BLaER1 (cell line): ENCODE results near the gene RIN2.
"Not testable (repeated sequence)": the region's sequence is repeated elsewhere in the genome, so short reads cannot be mapped to it uniquely, and the experiment has no call there.

Experiments used
- H3K27ac ChIP-seq: shearing (Covaris generic); formaldehyde crosslinking; 2 replicates; pipeline ENCODE4 v1.8.1; 2022
- H3K27me3 ChIP-seq: shearing (Covaris generic); formaldehyde crosslinking; 2 replicates; pipeline ENCODE4 v1.8.1; 2022
- H3K36me3 ChIP-seq: shearing (Covaris generic); formaldehyde crosslinking; 2 replicates; pipeline ENCODE4 v1.8.1; 2022
- H3K4me1 ChIP-seq: shearing (Covaris generic); formaldehyde crosslinking; 2 replicates; pipeline ENCODE4 v1.8.1; 2022
- H3K4me2 ChIP-seq: shearing (Covaris generic); formaldehyde crosslinking; 2 replicates; pipeline ENCODE4 v1.8.1; 2022
- H3K4me3 ChIP-seq: shearing (Covaris generic); formaldehyde crosslinking; 2 replicates; pipeline ENCODE4 v1.8.1; 2022
- H3K9ac ChIP-seq: shearing (Covaris generic); formaldehyde crosslinking; 2 replicates; pipeline ENCODE4 v1.8.1; 2022
- H3K9me3 ChIP-seq: shearing (Covaris generic); formaldehyde crosslinking; 2 replicates; pipeline ENCODE4 v1.8.1; 2022
- H4K20me1 ChIP-seq: shearing (Covaris generic); formaldehyde crosslinking; 2 replicates; pipeline ENCODE4 v1.8.1; 2022
- Cebpa-rat ChIP-seq: shearing (Covaris generic); IDR thresholded peaks from 2 replicates; pipeline ENCODE4 v1.8.1; 2022

Gene RIN2

GRCh38 chr20:19789446-19789845 lies 31.4 kb downstream of the RIN2 start:
- Histone ChIP-seq H3K4me3 (no peak overlapping the region), H3K4me2 (no peak overlapping the region), H3K9ac (no peak overlapping the region), H3K36me3 (no peaks in the 10 kb centered on the region), H4K20me1 (no peaks in the 10 kb centered on the region), H3K4me1 (peaks cover 22% of the 10 kb centered on the region), H3K9me3 (peaks cover 14% of the 10 kb centered on the region), H3K27me3 (no peaks in the 10 kb centered on the region), H3K27ac (no peak overlapping the region)
- TF ChIP-seq Cebpa-rat: no peak

- Histone ChIP-seq H3K9me3 (peaks cover 14% of the 10 kb centered on the region), H3K4me3 (no peak overlapping the region), H3K27ac (no peak overlapping the region), H4K20me1 (no peaks in the 10 kb centered on the region), H3K4me2 (no peak overlapping the region), H3K36me3 (no peaks in the 10 kb centered on the region), H3K4me1 (no peaks in the 10 kb centered on the region), H3K9ac (no peak overlapping the region), H3K27me3 (no peaks in the 10 kb centered on the region)
- TF ChIP-seq Cebpa-rat: no peak
Measured at GRCh38 chr20:19791887-19792286, 33.8 kb downstream of the RIN2 start.

GRCh38 chr20:19793716-19794115 lies 35.7 kb downstream of the RIN2 start:
- Histone ChIP-seq H3K27ac (no peak overlapping the region), H3K27me3 (no peaks in the 10 kb centered on the region), H3K4me3 (no peak overlapping the region), H3K4me1 (no peaks in the 10 kb centered on the region), H3K36me3 (no peaks in the 10 kb centered on the region), H3K4me2 (no peak overlapping the region), H4K20me1 (no peaks in the 10 kb centered on the region), H3K9me3 (peaks cover 3% of the 10 kb centered on the region; the same call in 1 of the 2 replicates), H3K9ac (no peak overlapping the region)
- no peak for TF ChIP-seq Cebpa-rat

- Histone ChIP-seq H3K4me3 (no peak overlapping the region), H3K36me3 (peaks cover 4% of the 10 kb centered on the region), H3K27me3 (no peaks in the 10 kb centered on the region), H3K9me3 (no peaks in the 10 kb centered on the region), H3K9ac (no peak overlapping the region), H3K4me2 (no peak overlapping the region), H4K20me1 (no peaks in the 10 kb centered on the region), H3K4me1 (no peaks in the 10 kb centered on the region), H3K27ac (no peak overlapping the region)
- no peak for TF ChIP-seq Cebpa-rat
Measured at GRCh38 chr20:19794941-19795340, 36.9 kb downstream of the RIN2 start.

GRCh38 chr20:19799325-19799724 lies 41.3 kb downstream of the RIN2 start:
- Histone ChIP-seq H3K4me2 (no peak overlapping the region), H3K9me3 (no peaks in the 10 kb centered on the region), H3K9ac (no peak overlapping the region), H4K20me1 (no peaks in the 10 kb centered on the region), H3K4me1 (no peaks in the 10 kb centered on the region), H3K4me3 (no peak overlapping the region), H3K36me3 (peaks cover 27% of the 10 kb centered on the region), H3K27ac (no peak overlapping the region), H3K27me3 (no peaks in the 10 kb centered on the region)
- TF ChIP-seq Cebpa-rat: no peak

- TF ChIP-seq Cebpa-rat: no peak
- peaks cover 4% of the 10 kb centered on the region; the same call in 1 of the 2 replicates for H3K9me3 ChIP-seq
- no peak overlapping the region for H3K4me3 ChIP-seq
- H3K27ac ChIP-seq: no peak overlapping the region
- no peak overlapping the region for H3K4me2 ChIP-seq
- peaks cover 9% of the 10 kb centered on the region for H3K4me1 ChIP-seq
- peaks cover 35% of the 10 kb centered on the region for H3K36me3 ChIP-seq
- H3K27me3 ChIP-seq: no peaks in the 10 kb centered on the region
- H3K9ac ChIP-seq: no peak overlapping the region
- no peaks in the 10 kb centered on the region for H4K20me1 ChIP-seq
Measured at GRCh38 chr20:19802099-19802491, 44.0 kb downstream of the RIN2 start.

GRCh38 chr20:19802492-19803158 lies 44.6 kb downstream of the RIN2 start:
- no peak for TF ChIP-seq Cebpa-rat
- H3K27me3 ChIP-seq: no peaks in the 10 kb centered on the region
- H3K9ac ChIP-seq: no peak overlapping the region
- no peak overlapping the region for H3K4me3 ChIP-seq
- no peak overlapping the region for H3K27ac ChIP-seq
- H3K4me1 ChIP-seq: peaks cover 14% of the 10 kb centered on the region
- peaks cover 35% of the 10 kb centered on the region for H3K36me3 ChIP-seq
- no peak overlapping the region for H3K4me2 ChIP-seq
- H4K20me1 ChIP-seq: no peaks in the 10 kb centered on the region
- H3K9me3 ChIP-seq: peaks cover 4% of the 10 kb centered on the region; the same call in 1 of the 2 replicates

- H4K20me1 ChIP-seq, H3K4me3 ChIP-seq, H3K9me3 ChIP-seq, H3K9ac ChIP-seq, H3K27ac ChIP-seq, H3K27me3 ChIP-seq: not testable (repeated sequence)
- peak overlapping the region; percentile 48 for H3K4me2 ChIP-seq
- peaks cover 50% of the 10 kb centered on the region for H3K4me1 ChIP-seq
- H3K36me3 ChIP-seq: peaks cover 20% of the 10 kb centered on the region
Measured at GRCh38 chr20:19806276-19806675, 48.2 kb downstream of the RIN2 start.

- TF ChIP-seq Cebpa-rat: no peak
- Histone ChIP-seq H3K9ac (no peak overlapping the region), H3K9me3 (peaks cover 4% of the 10 kb centered on the region; the same call in 1 of the 2 replicates), H3K27ac (no peak overlapping the region), H3K4me1 (peaks cover 56% of the 10 kb centered on the region), H3K4me3 (no peak overlapping the region), H3K27me3 (no peaks in the 10 kb centered on the region), H4K20me1 (no peaks in the 10 kb centered on the region), H3K36me3 (peaks cover 20% of the 10 kb centered on the region), H3K4me2 (peak overlapping the region; percentile 48)
Measured at GRCh38 chr20:19806806-19807190, 48.7 kb downstream of the RIN2 start.

- H3K27me3 ChIP-seq: no peaks in the 10 kb centered on the region
Measured at GRCh38 chr20:19807191-19807945, 49.3 kb downstream of the RIN2 start.

More at GRCh38 chr20:19807191-19807945, 49.3 kb downstream of the RIN2 start:
- Histone ChIP-seq H3K9ac (no peak overlapping the region), H3K36me3 (peaks cover 17% of the 10 kb centered on the region), H4K20me1 (no peaks in the 10 kb centered on the region), H3K27ac (no peak overlapping the region), H3K4me3 (no peak overlapping the region), H3K4me2 (peak overlapping the region; percentile 48), H3K9me3 (peaks cover 4% of the 10 kb centered on the region; the same call in 1 of the 2 replicates), H3K4me1 (peaks cover 61% of the 10 kb centered on the region)
- TF ChIP-seq Cebpa-rat: no peak
